HCT116 (cell line): Measurements from ENCODE around the gene S1PR1. TPM values are rescaled to one million over a fixed set of nuclear protein-coding genes. Genes with fewer than 3 reads are reported as not detected.

Experiments
- ATAC-seq: fragments of 200-7000 bp; cut with Tn5 transposase; 2 replicates; pipeline ENCODE4 v1.9.1; 2020; ENCODE audit warnings: mild to moderate bottlenecking, moderate library complexity
- BruUV-seq: library from RNA; stranded (reverse); fragments of 400-500 nt; replicated peaks from 2 replicates; lab custom pipeline; 2021; lab: Mats Ljungman, UMichigan
- CTCF ChIA-PET: fragments of 300-600 bp; sonication (Branson Sonifier 250); formaldehyde crosslinking; loops from one replicate; lab custom pipeline; 2021; ENCODE audit warnings: antibody characterized with exemption; lab: Charles Lee
- POLR2A ChIA-PET: fragments of 300-600, 350-600 bp; sonication (Branson Sonifier 250); formaldehyde crosslinking; loops from one replicate; lab custom pipeline; 2021; ENCODE audit warnings: antibody characterized with exemption; lab: Charles Lee
- RAD21 ChIA-PET, 2 experiments: fragments of 300-600 bp; sonication (Branson Sonifier 250); formaldehyde crosslinking; loops; one replicate each; lab custom pipeline; 2023; ENCODE audit warnings: low total read pairs in 2 of 2; ENCODE audit not compliant: uncharacterized antibody in 2 of 2, unreplicated experiment in 2 of 2, low non-redundant PET in 1 of 2; lab: Charles Lee
- DNase-seq: peaks from one replicate; pipeline ENCODE4 v3.0.0-alpha.2; 2010; ENCODE audit warnings: low read depth, low spot score
- H2AFZ ChIP-seq: fragments of 200-600 bp; shearing (Covaris generic), sonication (generic); 2 replicates; pipeline ENCODE4 v1.6.1; 2017; ENCODE audit warnings: low read depth, mixed run types, mixed read lengths, antibody characterized with exemption, low read length; ENCODE audit not compliant: poor library complexity, severe bottlenecking
- H3K27ac ChIP-seq: 2 replicates; pipeline ENCODE4 v1.5.1; 2012; ENCODE audit warnings: low read depth, low read length
- H3K27me3 ChIP-seq: fragments of 200-600 bp; sonication (generic); 2 replicates; pipeline ENCODE4 v1.6.1; 2016; ENCODE audit warnings: mixed run types, low read length, mixed read lengths; ENCODE audit not compliant: insufficient read depth
- H3K36me3 ChIP-seq, 2 experiments: fragments of 200-500 bp in 1 of 2; fragments of 200-600 bp in 1 of 2; sonication (Bioruptor generic) in 1 of 2; sonication (generic) in 1 of 2; 2 replicates each; pipeline versions ENCODE4 v1.5.1 to v1.6.1; 2014 to 2016; ENCODE audit warnings: low read length in 2 of 2, inconsistent platforms in 1 of 2, mixed read lengths in 1 of 2, mixed run types in 1 of 2; ENCODE audit not compliant: insufficient read depth in 2 of 2, control insufficient read depth in 1 of 2
- H3K4me1 ChIP-seq, 2 experiments: fragments of 200-600 bp in 1 of 2; sonication (generic) in 1 of 2; 2 replicates each; pipeline versions ENCODE4 v1.5.1 to v1.6.1; 2012 to 2017; ENCODE audit warnings: low read length in 2 of 2, inconsistent platforms in 1 of 2, mild to moderate bottlenecking in 1 of 2, mixed read lengths in 1 of 2, mixed run types in 1 of 2, moderate library complexity in 1 of 2; ENCODE audit not compliant: insufficient read depth in 2 of 2, control insufficient read depth in 1 of 2
- H3K4me2 ChIP-seq: fragments of 200-600 bp; sonication (generic); 2 replicates; pipeline ENCODE4 v1.6.1; 2017; ENCODE audit warnings: mixed run types, low read length, mixed read lengths
- H3K4me3 ChIP-seq, 2 experiments: fragments of 200-600 bp in 1 of 2; sonication (generic) in 1 of 2; replicated peaks in 1 of 2; 2 replicates each; pipeline ENCODE4 v1.5.1; 2011 to 2016; ENCODE audit warnings: low read length in 2 of 2, control low read depth in 1 of 2, low read depth in 1 of 2, mild to moderate bottlenecking in 1 of 2, mixed read lengths in 1 of 2, mixed run types in 1 of 2
- H3K79me2 ChIP-seq: fragments of 200-600 bp; sonication (generic); 2 replicates; pipeline ENCODE4 v1.6.1; 2017; ENCODE audit warnings: mild to moderate bottlenecking, mixed run types, low read length, moderate library complexity, mixed read lengths; ENCODE audit not compliant: insufficient read depth
- H3K9ac ChIP-seq: fragments of 200-600 bp; sonication (generic); 2 replicates; pipeline ENCODE4 v1.6.1; 2016; ENCODE audit warnings: low read length, mixed read lengths
- H3K9me2 ChIP-seq: fragments of 200-600 bp; sonication (generic), shearing (Covaris generic); 2 replicates; pipeline ENCODE4 v1.6.1; 2017; ENCODE audit warnings: mixed run types, mild to moderate bottlenecking, moderate library complexity; ENCODE audit not compliant: insufficient read depth
- H3K9me3 ChIP-seq, 2 experiments: fragments of 200-500 bp in 1 of 2; fragments of 200-600 bp in 1 of 2; sonication (Bioruptor generic) in 1 of 2; sonication (generic) in 1 of 2; 2 replicates each; pipeline ENCODE4 v1.6.1; 2014 to 2017; ENCODE audit warnings: low read length in 2 of 2, mixed read lengths in 2 of 2, inconsistent platforms in 1 of 2, low read depth in 1 of 2, mild to moderate bottlenecking in 1 of 2, mixed run types in 1 of 2, moderate library complexity in 1 of 2; ENCODE audit not compliant: control insufficient read depth in 1 of 2, insufficient read depth in 1 of 2
- H4K20me1 ChIP-seq: fragments of 200-600 bp; sonication (generic), shearing (Covaris generic); 2 replicates; pipeline ENCODE4 v1.6.1; 2017; ENCODE audit warnings: mixed run types, mild to moderate bottlenecking, moderate library complexity; ENCODE audit not compliant: insufficient read depth
- CBX3 ChIP-seq: IDR thresholded peaks from 2 replicates; pipeline ENCODE4 v1.6.1; 2012; ENCODE audit warnings: low read depth
- EGR1 ChIP-seq: IDR thresholded peaks from 2 replicates; pipeline ENCODE4 v1.6.1; 2012; ENCODE audit warnings: low read depth
- EZH2phosphoT487 ChIP-seq: fragments of 200-600 bp; IDR thresholded peaks from 2 replicates; pipeline ENCODE4 v1.6.1; 2018; ENCODE audit warnings: antibody characterized with exemption, borderline replicate concordance
- JUND ChIP-seq: IDR thresholded peaks from 2 replicates; pipeline ENCODE4 v1.6.1; 2012
- POLR2AphosphoS5 ChIP-seq: IDR thresholded peaks from 2 replicates; pipeline ENCODE4 v1.6.1; 2011; ENCODE audit warnings: mild to moderate bottlenecking, low read depth, low read length, moderate library complexity
- SIN3A ChIP-seq: IDR thresholded peaks from 2 replicates; pipeline ENCODE4 v1.6.1; 2012; ENCODE audit warnings: low read depth
- SP1 ChIP-seq: IDR thresholded peaks from 2 replicates; pipeline ENCODE4 v1.6.1; 2012; ENCODE audit warnings: low read depth
- SRF ChIP-seq: IDR thresholded peaks from 2 replicates; pipeline ENCODE4 v1.6.1; 2012; ENCODE audit warnings: low read depth
- YY1 ChIP-seq: IDR thresholded peaks from 2 replicates; pipeline ENCODE4 v1.6.1; 2011; ENCODE audit warnings: low read length, low read depth, moderate library complexity, mild to moderate bottlenecking; ENCODE audit not compliant: insufficient replicate concordance; ENCODE audit errors: extremely low read depth
- ZFX ChIP-seq: fragments of 450-650 bp; IDR thresholded peaks from 2 replicates; pipeline ENCODE4 v1.6.1; 2017
- ZNF274 ChIP-seq: fragments of 200-500 bp; sonication (Bioruptor generic); IDR thresholded peaks from 2 replicates; pipeline ENCODE4 v1.6.1; 2014; ENCODE audit warnings: mild to moderate bottlenecking, low read depth, low read length, inconsistent platforms
- intact Hi-C: fragments of 100-400 bp; cut with micrococcal nuclease; formaldehyde crosslinking; loops from 2 replicates; pipeline ENCODE4 v1.10.0; 2022
- total RNA-seq: library from RNA; stranded (reverse); gene quantifications from one replicate; pipeline ENCODE4 v1.2.1, GENCODE V29; 2021; ENCODE audit not compliant: unreplicated experiment
- TF ChIP-seq, protein P1 (sequence below): IDR thresholded peaks from 2 replicates; pipeline ENCODE4 v1.6.1; 2012; ENCODE audit warnings: low read depth
- TF ChIP-seq, protein P2 (sequence below): IDR thresholded peaks from 2 replicates; pipeline ENCODE4 v1.6.1; 2012

S1PR1 gene
- total RNA-seq, 1 experiment from 2014 or later = 0.61 TPM

DNA sequence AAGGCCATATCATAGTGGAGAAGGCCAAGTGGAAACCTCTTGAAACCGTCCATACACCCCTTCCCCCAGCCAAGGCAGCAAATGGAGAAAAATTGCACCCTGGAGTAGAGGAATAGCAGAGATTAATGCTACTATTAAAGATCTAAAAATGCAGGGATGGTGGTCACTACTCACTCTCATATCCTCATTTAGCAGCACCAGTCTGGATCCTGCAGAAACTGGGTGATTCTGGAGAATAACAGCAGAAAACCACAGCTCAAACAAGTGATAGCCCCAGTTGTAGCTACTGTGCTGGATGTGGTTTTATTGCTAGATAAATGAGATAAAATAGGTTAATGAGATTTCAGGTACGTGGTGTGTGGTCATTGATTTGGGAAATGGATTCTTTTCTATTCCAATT is 30.3 kb downstream of the S1PR1 start:
- intact Hi-C loops = no loop called here
- H3K27ac ChIP-seq = no peak overlapping the region
- TF ChIP-seq EZH2phosphoT487 = no peak
- no peak for TF ChIP-seq CBX3
- TF ChIP-seq SP1 = no peak
- TF ChIP-seq SRF = no peak
- no peak for TF ChIP-seq JUND
- TF ChIP-seq, protein P1, sequence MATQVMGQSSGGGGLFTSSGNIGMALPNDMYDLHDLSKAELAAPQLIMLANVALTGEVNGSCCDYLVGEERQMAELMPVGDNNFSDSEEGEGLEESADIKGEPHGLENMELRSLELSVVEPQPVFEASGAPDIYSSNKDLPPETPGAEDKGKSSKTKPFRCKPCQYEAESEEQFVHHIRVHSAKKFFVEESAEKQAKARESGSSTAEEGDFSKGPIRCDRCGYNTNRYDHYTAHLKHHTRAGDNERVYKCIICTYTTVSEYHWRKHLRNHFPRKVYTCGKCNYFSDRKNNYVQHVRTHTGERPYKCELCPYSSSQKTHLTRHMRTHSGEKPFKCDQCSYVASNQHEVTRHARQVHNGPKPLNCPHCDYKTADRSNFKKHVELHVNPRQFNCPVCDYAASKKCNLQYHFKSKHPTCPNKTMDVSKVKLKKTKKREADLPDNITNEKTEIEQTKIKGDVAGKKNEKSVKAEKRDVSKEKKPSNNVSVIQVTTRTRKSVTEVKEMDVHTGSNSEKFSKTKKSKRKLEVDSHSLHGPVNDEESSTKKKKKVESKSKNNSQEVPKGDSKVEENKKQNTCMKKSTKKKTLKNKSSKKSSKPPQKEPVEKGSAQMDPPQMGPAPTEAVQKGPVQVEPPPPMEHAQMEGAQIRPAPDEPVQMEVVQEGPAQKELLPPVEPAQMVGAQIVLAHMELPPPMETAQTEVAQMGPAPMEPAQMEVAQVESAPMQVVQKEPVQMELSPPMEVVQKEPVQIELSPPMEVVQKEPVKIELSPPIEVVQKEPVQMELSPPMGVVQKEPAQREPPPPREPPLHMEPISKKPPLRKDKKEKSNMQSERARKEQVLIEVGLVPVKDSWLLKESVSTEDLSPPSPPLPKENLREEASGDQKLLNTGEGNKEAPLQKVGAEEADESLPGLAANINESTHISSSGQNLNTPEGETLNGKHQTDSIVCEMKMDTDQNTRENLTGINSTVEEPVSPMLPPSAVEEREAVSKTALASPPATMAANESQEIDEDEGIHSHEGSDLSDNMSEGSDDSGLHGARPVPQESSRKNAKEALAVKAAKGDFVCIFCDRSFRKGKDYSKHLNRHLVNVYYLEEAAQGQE = no peak
- TF ChIP-seq, protein P2, sequence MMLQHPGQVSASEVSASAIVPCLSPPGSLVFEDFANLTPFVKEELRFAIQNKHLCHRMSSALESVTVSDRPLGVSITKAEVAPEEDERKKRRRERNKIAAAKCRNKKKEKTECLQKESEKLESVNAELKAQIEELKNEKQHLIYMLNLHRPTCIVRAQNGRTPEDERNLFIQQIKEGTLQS = no peak
- no peak for TF ChIP-seq ZNF274
- no peak for TF ChIP-seq YY1
- no peak for TF ChIP-seq SIN3A
- TF ChIP-seq POLR2AphosphoS5 = no peak
- no peak for TF ChIP-seq ZFX
- TF ChIP-seq EGR1 = no peak
- H3K9me3 ChIP-seq = no peaks in the 10 kb centered on the region
- H3K79me2 ChIP-seq = no peaks in the 10 kb centered on the region
- ChIA-PET RAD21 (no interaction called here), POLR2A (no interaction called here), CTCF (no interaction called here)
- H3K4me3 ChIP-seq = no peak overlapping the region
- no peaks in the 10 kb centered on the region for H4K20me1 ChIP-seq
- H2AFZ ChIP-seq = no peak overlapping the region
- no peaks in the 10 kb centered on the region for H3K4me1 ChIP-seq
- H3K9ac ChIP-seq = no peak overlapping the region
- no TSS peak for BruUV-seq
- H3K9me2 ChIP-seq = no peaks in the 10 kb centered on the region
- ATAC-seq = no peak
- H3K27me3 ChIP-seq = no peaks in the 10 kb centered on the region
- H3K36me3 ChIP-seq = no peaks in the 10 kb centered on the region
- DNase-seq = no peak
- H3K4me2 ChIP-seq = no peak overlapping the region
